Measurements from ENCODE around the gene RADX.

DNA sequence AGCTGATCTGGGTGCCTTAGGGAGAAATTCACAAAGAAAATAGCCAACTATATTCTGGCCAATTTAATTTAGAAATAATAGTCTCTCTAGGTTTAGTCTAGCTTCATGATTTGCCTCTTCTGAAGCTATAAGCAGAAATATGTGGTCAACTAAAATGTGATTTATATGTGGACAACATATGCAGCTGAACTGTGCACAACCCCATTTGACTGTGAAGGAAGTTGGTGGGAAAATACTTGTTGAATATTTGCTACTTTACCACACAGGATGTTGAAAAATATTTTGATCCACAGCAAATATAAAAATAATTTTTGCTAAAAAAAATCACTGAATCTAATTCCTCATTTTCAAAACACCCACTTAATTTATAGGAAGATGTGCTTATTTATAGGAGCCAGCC, 99.0 kb downstream of the RADX start:
- TF ChIP-seq POLR2A (IDR thresholded peaks at IDR 0.05; ENCODE audit: low read length) (no peak), GATA1 (IDR thresholded peaks at IDR 0.05; ENCODE audit: low read depth, low read length) (no peak)
